HFFc6 (cell line): ENCODE data around the gene CEP162. TPM values are rescaled to one million over a fixed set of nuclear protein-coding genes. Genes with fewer than 3 reads are reported as not detected.
"Not testable (repeated sequence)": the region's sequence is repeated elsewhere in the genome, so short reads cannot be mapped to it uniquely, and the experiment has no call there.

Experiments used
- DNase-seq: peaks from one replicate; pipeline ENCODE4 v3.0.0-alpha.2; 2018
- H3K27ac Mint-ChIP-seq: 2 replicates; pipeline ENCODE4 v1.8.0; 2020; ENCODE audit warnings: mild to moderate bottlenecking, mixed read lengths
- H3K27me3 Mint-ChIP-seq: 2 replicates; pipeline ENCODE4 v1.8.0; 2021; ENCODE audit warnings: mild to moderate bottlenecking, moderate library complexity, mixed read lengths; ENCODE audit not compliant: insufficient read depth
- H3K36me3 Mint-ChIP-seq: 2 replicates; pipeline ENCODE4 v1.8.0; 2021; ENCODE audit warnings: low read depth, mixed read lengths
- H3K4me1 Mint-ChIP-seq: 2 replicates; pipeline ENCODE4 v1.8.0; 2020; ENCODE audit warnings: low read depth, mixed read lengths
- H3K4me3 Mint-ChIP-seq: 2 replicates; pipeline ENCODE4 v1.8.0; 2020; ENCODE audit warnings: mild to moderate bottlenecking, moderate library complexity, mixed read lengths
- H3K9me3 Mint-ChIP-seq: 2 replicates; pipeline ENCODE4 v1.8.0; 2020; ENCODE audit warnings: mild to moderate bottlenecking, mixed read lengths
- total RNA-seq, 6 experiments: library from RNA; stranded (reverse); fragmentation: NEBNext Ultra II Directional; extraction: Animal tissue kit (Norgen Biotek cat#: 25700); gene quantifications; 2 replicates in 1 of 6; 3 replicates in 5 of 6; pipeline ENCODE4 v1.2.3, GENCODE V29; 2021
- TF ChIP-seq, protein P1 (sequence below): fragments of 200-600 bp; sonication (generic); IDR thresholded peaks from 2 replicates; pipeline ENCODE4 v1.5.0; 2021; ENCODE audit warnings: antibody characterized with exemption, mild to moderate bottlenecking

CEP162 gene
- total RNA-seq, 6 experiments from 2014 or later, result 2.1 to 3.7 (median 3.1) TPM

DNA sequence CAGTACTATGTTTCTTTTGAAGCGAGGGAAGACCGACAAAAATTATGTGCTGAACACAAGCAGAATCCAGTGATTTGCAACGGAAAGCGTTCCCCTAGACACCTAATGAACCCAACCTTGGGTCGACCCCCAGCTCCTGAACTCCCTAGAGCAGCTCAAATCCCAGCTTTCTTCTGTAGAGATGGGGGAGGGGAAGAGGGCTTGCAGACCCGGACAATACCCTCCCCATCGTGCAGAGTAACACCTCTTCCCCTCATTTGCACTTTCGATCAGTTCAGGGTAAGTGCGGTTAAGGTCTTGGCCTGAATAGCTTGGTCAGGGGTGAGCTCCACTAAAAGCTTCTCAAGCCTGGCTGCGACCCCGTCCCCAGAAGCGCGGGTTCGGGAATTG, 404 bp downstream of the CEP162 start:
- Mint-ChIP-seq H3K9me3 (no peaks in the 10 kb centered on the region), H3K27me3 (peaks cover 3% of the 10 kb centered on the region), H3K4me1 (peaks cover 29% of the 10 kb centered on the region), H3K27ac (peak overlapping the region; percentile 81), H3K4me3 (peak overlapping the region; percentile 94), H3K36me3 (no peaks in the 10 kb centered on the region)
- TF ChIP-seq, protein P1, sequence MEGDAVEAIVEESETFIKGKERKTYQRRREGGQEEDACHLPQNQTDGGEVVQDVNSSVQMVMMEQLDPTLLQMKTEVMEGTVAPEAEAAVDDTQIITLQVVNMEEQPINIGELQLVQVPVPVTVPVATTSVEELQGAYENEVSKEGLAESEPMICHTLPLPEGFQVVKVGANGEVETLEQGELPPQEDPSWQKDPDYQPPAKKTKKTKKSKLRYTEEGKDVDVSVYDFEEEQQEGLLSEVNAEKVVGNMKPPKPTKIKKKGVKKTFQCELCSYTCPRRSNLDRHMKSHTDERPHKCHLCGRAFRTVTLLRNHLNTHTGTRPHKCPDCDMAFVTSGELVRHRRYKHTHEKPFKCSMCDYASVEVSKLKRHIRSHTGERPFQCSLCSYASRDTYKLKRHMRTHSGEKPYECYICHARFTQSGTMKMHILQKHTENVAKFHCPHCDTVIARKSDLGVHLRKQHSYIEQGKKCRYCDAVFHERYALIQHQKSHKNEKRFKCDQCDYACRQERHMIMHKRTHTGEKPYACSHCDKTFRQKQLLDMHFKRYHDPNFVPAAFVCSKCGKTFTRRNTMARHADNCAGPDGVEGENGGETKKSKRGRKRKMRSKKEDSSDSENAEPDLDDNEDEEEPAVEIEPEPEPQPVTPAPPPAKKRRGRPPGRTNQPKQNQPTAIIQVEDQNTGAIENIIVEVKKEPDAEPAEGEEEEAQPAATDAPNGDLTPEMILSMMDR, result no peak
- DNase-seq, result no peak

DNA sequence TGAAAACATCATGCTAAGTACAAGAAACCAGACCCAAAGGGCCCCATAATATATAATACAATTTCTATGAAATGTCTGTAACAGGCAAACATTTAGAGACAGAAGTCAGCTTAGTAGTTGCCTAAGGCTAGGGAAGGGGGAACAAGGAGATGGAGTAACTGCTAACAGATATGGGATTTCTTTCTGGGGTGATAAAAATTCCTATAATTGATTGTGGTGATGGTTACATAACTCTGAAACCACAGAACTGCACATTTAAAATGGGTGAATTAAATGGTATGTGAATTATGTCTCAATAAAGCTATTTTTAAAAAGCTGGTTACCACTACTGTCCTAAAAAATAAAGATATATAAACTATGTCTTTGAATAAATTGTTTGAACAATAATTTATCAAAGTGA, 3.2 kb downstream of the CEP162 start:
- TF ChIP-seq, protein P1, result no peak
- Mint-ChIP-seq H3K27me3 (peaks cover 1% of the 10 kb centered on the region), H3K4me1 (peaks cover 29% of the 10 kb centered on the region)

DNA sequence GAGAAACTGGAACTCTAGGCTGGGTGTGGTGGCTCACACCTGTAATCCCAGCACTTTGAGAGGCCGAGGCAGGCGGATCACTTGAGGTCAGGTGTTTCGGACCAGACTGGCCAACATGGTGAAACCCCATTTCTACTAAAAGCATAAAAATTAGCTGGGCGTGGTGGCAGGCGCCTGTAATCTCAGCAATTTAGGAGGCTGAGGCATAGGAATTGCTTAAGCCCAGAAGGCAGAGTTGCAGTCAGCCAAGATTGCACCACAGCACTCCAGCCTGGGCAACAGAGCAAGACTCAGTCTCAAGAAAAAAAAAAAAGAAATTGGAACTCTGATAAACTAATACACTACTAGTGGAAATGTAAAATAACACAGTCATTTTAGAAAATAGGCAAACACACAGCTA, 3.8 kb downstream of the CEP162 start:
- peaks cover 26% of the 10 kb centered on the region for H3K4me1 Mint-ChIP-seq
- H3K27ac Mint-ChIP-seq, DNase-seq, H3K4me3 Mint-ChIP-seq, H3K27me3 Mint-ChIP-seq, H3K36me3 Mint-ChIP-seq, H3K9me3 Mint-ChIP-seq: not testable (repeated sequence)

More for the DNA sequence above, 3.2 kb downstream of the CEP162 start:
- peak; percentile 15 for DNase-seq
- no peaks in the 10 kb centered on the region for H3K36me3 Mint-ChIP-seq
- no peak overlapping the region for H3K4me3 Mint-ChIP-seq
- no peak overlapping the region for H3K27ac Mint-ChIP-seq
- H3K9me3 Mint-ChIP-seq, result no peaks in the 10 kb centered on the region

DNA sequence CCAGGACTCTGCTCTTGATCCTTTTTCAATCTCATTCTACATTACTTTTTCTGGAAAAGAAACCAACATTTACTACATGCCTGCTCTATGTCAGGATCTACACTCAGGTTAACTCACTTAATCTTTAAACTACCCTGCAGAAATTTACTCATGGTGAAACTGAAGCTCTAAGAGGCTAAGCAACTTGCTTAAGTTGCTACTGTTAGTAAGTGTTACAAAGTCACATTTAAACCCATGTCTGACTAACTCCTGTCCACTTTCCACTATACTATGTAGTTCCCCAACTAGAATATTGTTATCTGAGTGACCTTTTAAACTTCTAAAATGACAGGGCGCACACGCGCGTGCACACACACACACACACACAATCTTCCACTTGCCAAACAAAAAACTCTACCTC, 5.0 kb downstream of the CEP162 start:
- TF ChIP-seq, protein P1, result no peak
- Mint-ChIP-seq H3K27ac (no peak overlapping the region), H3K27me3 (no peaks in the 10 kb centered on the region), H3K4me3 (no peak overlapping the region), H3K9me3 (no peaks in the 10 kb centered on the region), H3K4me1 (peaks cover 20% of the 10 kb centered on the region), H3K36me3 (no peaks in the 10 kb centered on the region)
- no peak for DNase-seq

DNA sequence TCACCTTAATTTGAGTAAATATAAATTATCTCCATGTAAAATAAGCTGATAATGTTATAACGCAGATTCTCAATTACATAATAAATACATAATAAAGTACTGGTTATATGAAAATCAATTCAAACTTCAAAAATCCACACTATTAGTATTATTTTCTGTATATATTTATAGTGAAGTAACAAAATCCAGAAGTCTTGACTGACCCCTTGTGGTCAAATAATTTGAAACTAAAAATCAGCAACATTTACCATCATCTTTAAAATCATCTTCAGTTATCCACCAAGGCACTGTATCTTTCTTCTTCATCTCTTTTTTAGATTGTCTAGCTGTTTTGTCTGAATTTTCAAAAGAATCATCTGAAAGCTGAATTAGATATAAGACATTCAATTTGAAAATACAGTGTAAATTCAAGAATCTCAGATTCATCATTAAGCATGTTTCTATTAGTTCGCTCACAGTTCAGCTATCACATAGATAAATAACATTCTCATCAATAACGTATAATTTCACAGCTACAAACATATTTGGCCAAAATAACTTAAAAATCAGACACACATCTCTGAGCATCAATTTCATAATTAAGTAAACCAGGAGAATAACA, 6.5 kb downstream of the CEP162 start:
- Mint-ChIP-seq H3K4me1 (peaks cover 10% of the 10 kb centered on the region), H3K27ac (no peak overlapping the region), H3K4me3 (no peak overlapping the region), H3K9me3 (no peaks in the 10 kb centered on the region), H3K36me3 (no peaks in the 10 kb centered on the region), H3K27me3 (no peaks in the 10 kb centered on the region)
- peak; percentile 32 for DNase-seq
- TF ChIP-seq, protein P1, result peak; percentile 90

DNA sequence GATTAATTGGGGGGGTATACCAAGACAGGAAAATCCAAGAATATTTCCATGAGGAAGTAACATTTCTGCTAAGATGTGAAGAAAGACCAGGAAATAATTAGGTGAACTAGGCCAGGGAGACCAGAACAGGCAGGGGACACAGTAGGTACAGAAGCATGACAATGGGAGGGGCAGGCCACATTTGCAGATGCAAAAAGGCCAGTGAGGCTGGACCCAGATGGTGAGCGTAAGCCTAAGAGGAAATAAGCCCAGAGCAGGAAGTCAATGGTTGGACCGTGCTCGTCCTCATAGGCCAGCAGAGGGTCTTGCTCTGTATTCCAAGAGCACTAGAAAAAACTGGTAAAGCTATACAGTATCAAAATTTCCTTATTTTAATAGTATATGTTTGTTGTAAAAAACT, 9.4 kb downstream of the CEP162 start:
- DNase-seq, result no peak
- Mint-ChIP-seq H3K27ac (no peak overlapping the region), H3K4me1 (no peaks in the 10 kb centered on the region), H3K36me3 (no peaks in the 10 kb centered on the region), H3K9me3 (no peaks in the 10 kb centered on the region), H3K4me3 (no peak overlapping the region), H3K27me3 (no peaks in the 10 kb centered on the region)
- TF ChIP-seq, protein P1, result no peak
